Measurements from ENCODE around the gene MT1F.

- TF ChIP-seq, protein P1, sequence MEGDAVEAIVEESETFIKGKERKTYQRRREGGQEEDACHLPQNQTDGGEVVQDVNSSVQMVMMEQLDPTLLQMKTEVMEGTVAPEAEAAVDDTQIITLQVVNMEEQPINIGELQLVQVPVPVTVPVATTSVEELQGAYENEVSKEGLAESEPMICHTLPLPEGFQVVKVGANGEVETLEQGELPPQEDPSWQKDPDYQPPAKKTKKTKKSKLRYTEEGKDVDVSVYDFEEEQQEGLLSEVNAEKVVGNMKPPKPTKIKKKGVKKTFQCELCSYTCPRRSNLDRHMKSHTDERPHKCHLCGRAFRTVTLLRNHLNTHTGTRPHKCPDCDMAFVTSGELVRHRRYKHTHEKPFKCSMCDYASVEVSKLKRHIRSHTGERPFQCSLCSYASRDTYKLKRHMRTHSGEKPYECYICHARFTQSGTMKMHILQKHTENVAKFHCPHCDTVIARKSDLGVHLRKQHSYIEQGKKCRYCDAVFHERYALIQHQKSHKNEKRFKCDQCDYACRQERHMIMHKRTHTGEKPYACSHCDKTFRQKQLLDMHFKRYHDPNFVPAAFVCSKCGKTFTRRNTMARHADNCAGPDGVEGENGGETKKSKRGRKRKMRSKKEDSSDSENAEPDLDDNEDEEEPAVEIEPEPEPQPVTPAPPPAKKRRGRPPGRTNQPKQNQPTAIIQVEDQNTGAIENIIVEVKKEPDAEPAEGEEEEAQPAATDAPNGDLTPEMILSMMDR (IDR thresholded peaks at IDR 0.05; ENCODE audit: insufficient read depth, low read length), result no peak
- TF ChIP-seq SPI1 (IDR thresholded peaks at IDR 0.05; ENCODE audit: borderline replicate concordance, low read depth), result no peak
- no peak for TF ChIP-seq REST (IDR thresholded peaks at IDR 0.05; ENCODE audit: insufficient replicate concordance, low read depth)
- TF ChIP-seq GABPA (IDR thresholded peaks at IDR 0.05; ENCODE audit: low read depth), result no peak
Measured at GRCh38 chr16:56672761-56673536, 15.2 kb downstream of the MT1F start.

All from HL-60 (cell line).